K562 treated with DMSO at 1 percent for 48 hours (cell line): Measurements from ENCODE around the gene SPINK5. TPM values are rescaled to one million over a fixed set of nuclear protein-coding genes. Genes with fewer than 3 reads are reported as not detected.

Experiments
- total RNA-seq: library from RNA; unstranded; fragments of 300-600 nt; gene quantifications from 2 replicates; pipeline ENCODE4 v1.2.3, GENCODE V29; 2022; ENCODE audit warnings: low replicate concordance; ENCODE audit errors: extremely low read depth

Gene SPINK5
- total RNA-seq = not detected in 2 replicates

DNA sequence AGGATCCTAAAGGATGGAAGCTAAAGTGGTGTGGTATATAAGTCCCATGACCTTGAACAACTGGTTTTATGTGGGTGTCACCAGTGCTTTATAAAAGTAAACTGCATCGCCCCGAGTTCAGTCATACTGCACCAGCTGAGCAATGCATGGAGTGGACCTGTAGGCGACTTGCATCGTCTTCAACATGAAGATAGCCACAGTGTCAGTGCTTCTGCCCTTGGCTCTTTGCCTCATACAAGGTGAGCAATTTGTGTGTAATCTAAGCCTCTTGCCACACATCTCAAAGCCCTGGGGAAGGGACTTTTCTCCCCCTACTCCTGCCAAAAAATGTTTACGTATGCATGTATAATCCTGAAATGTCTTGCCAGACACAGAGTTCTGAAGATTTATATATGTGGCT lies at the start of gene SPINK5:
TSS of gene SPINK5 (plus strand) at position 120 of the 400 bp plus-strand sequence. CDS start at position 185, 65 bp downstream.

DNA sequence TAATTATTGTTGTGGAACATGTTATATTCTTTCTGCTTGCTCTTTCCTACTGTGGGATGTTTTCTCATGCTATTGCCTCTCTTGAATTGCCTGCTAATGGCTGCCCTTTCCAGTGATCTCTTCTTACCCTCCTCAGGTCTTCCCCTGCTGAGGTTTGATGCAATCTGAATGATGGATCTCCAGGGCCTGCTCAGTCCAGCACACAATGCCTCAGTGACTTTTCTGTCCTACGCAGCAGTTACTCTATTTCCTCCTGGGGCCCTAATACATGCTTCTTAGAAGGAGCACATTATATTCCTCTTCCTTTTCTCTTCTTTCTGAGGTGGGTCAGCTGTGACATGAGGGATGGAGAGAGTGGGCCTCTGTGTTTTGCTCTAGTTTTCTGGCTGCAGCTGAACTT lies 104.5 kb downstream of the SPINK5 start, which contains the start of gene SPINK14:
TSS of gene SPINK14 (plus strand) at position 301 of the 400 bp plus-strand sequence. CDS start 1,187 bp downstream, outside the sequence.

Other genes with a start within 250 kb of the SPINK5 start
- not detected in 2 replicates for gene SPINK1, start 232.3 kb upstream of the SPINK5 start, total RNA-seq
- not detected in 2 replicates for gene SCGB3A2, start 185.3 kb upstream of the SPINK5 start, total RNA-seq
- not detected in 2 replicates for gene C5orf46, start 157.4 kb upstream of the SPINK5 start, total RNA-seq
- not detected in 2 replicates for gene SPINK14, start 104.6 kb downstream of the SPINK5 start, total RNA-seq
- not detected in 2 replicates for gene SPINK6, start 139.1 kb downstream of the SPINK5 start, total RNA-seq
- gene MARCOL, start 174.5 kb downstream of the SPINK5 start, total RNA-seq = not detected in 2 replicates
- not detected in 2 replicates for gene SPINK13, start 204.8 kb downstream of the SPINK5 start, total RNA-seq
- not detected in 2 replicates for gene SPINK7, start 248.4 kb downstream of the SPINK5 start, total RNA-seq